HepG2 (cell line): Measurements from ENCODE around the gene GLDC. TPM values are rescaled to one million over a fixed set of nuclear protein-coding genes. Genes with fewer than 3 reads are reported as not detected.
A peak's percentile ranks its signal among the peaks of the same experiment; 100 is the strongest.

Experiments used
- KLF16 ChIP-seq, 2 experiments: sonication (generic) in 1 of 2; formaldehyde crosslinking in 1 of 2; IDR thresholded peaks; 2 replicates each; pipeline versions ENCODE4 v1.6.1 to v1.8.0; 2016 to 2023; ENCODE audit warnings: missing genetic modification reagents in 2 of 2, missing compliant biosample characterization in 1 of 2
- MAZ ChIP-seq, 2 experiments: sonication (generic) in 1 of 2; formaldehyde crosslinking in 1 of 2; IDR thresholded peaks; 2 replicates each; pipeline versions ENCODE4 v1.5.0 to v1.6.1; 2012 to 2020; ENCODE audit warnings: low read depth in 2 of 2, mild to moderate bottlenecking in 2 of 2, borderline replicate concordance in 1 of 2, improper control_type of control experiment in 1 of 2, low read length in 1 of 2, missing genetic modification reagents in 1 of 2, moderate library complexity in 1 of 2
- PHF8 ChIP-seq: sonication (generic); formaldehyde crosslinking; IDR thresholded peaks from 2 replicates; pipeline ENCODE4 v1.5.0; 2020; ENCODE audit warnings: missing genetic modification reagents
- POLR2AphosphoS5 ChIP-seq: IDR thresholded peaks from 2 replicates; pipeline ENCODE4 v1.6.1; 2012; ENCODE audit warnings: low read depth, low read length
- PRPF4 ChIP-seq: fragments of 200-400 bp; formaldehyde crosslinking; IDR thresholded peaks from 2 replicates; pipeline ENCODE4 v1.6.1; 2016; ENCODE audit warnings: low read length, low read depth; ENCODE audit not compliant: poor library complexity, severe bottlenecking
- SAFB2 ChIP-seq: sonication (generic); formaldehyde crosslinking; IDR thresholded peaks from 2 replicates; pipeline ENCODE4 v1.5.1; 2020; ENCODE audit warnings: missing genetic modification reagents, low read depth, mild to moderate bottlenecking, borderline replicate concordance
- SP1 ChIP-seq, 2 experiments: fragments of 450-650 bp in 1 of 2; sonication (generic) in 1 of 2; formaldehyde crosslinking in 1 of 2; IDR thresholded peaks; 2 replicates each; pipeline versions ENCODE4 v1.4.0 to v1.6.1; 2016 to 2020; ENCODE audit warnings: missing genetic modification reagents in 1 of 2
- SUZ12 ChIP-seq: fragments of 150-350 bp; IDR thresholded peaks from 2 replicates; pipeline ENCODE4 v1.6.1; 2014; ENCODE audit warnings: low read depth, low read length
- ZFP36L1 ChIP-seq: sonication (generic); formaldehyde crosslinking; IDR thresholded peaks from 2 replicates; pipeline ENCODE4 v1.8.0; 2022; ENCODE audit warnings: mild to moderate bottlenecking, missing genetic modification reagents, moderate library complexity
- ZKSCAN5 ChIP-seq: sonication (generic); formaldehyde crosslinking; IDR thresholded peaks from 2 replicates; pipeline ENCODE4 v1.5.1; 2020; ENCODE audit warnings: mild to moderate bottlenecking, missing genetic modification reagents
- polyA plus RNA-seq, 8 experiments: library from polyadenylated mRNA; depleted of rRNA in 3 of 8; stranded (reverse) in 7 of 8; unstranded in 1 of 8; fragments of >200 nt; fragmentation: Illumina TruSeq in 4 of 8; extraction: Trizol in 4 of 8; gene quantifications; 2 replicates each; pipeline versions ENCODE4 v1.2.1 to v1.2.3, GENCODE V29; 2011 to 2016; ENCODE audit warnings: low read depth in 4 of 8, missing spikeins in 1 of 8, mixed read lengths in 1 of 8; ENCODE audit not compliant: insufficient read depth in 1 of 8
- total RNA-seq, 5 experiments: library from RNA; depleted of rRNA; stranded (reverse); fragments of >200 nt; fragmentation: Illumina TruSeq; extraction: Trizol; gene quantifications; 2 replicates each; pipeline ENCODE4 v1.2.3, GENCODE V29; 2016; ENCODE audit warnings: low read depth in 1 of 5
- TF ChIP-seq, protein P1 (sequence below): IDR thresholded peaks from 2 replicates; pipeline ENCODE4 v1.4.0; 2020; ENCODE audit warnings: mild to moderate bottlenecking, missing genetic modification reagents
- TF ChIP-seq, protein P2 (sequence below): sonication (generic); formaldehyde crosslinking; IDR thresholded peaks from 2 replicates; pipeline ENCODE4 v1.4.0; 2020; ENCODE audit warnings: mild to moderate bottlenecking, missing genetic modification reagents
- TF ChIP-seq, protein P3 (sequence below): sonication (generic); formaldehyde crosslinking; IDR thresholded peaks from 2 replicates; pipeline ENCODE4 v1.5.0; 2020; ENCODE audit warnings: missing genetic modification reagents
- TF ChIP-seq, protein P4 (sequence below): sonication (generic); formaldehyde crosslinking; IDR thresholded peaks from 2 replicates; pipeline ENCODE4 v1.9.0; 2021; ENCODE audit warnings: missing genetic modification reagents, borderline replicate concordance

Gene GLDC
- total and polyA plus RNA-seq, 2 of the 13 experiments (the other 11 are each of a cell fraction or from before 2014, with no cell fraction given), result 59.3 to 115 TPM

DNA sequence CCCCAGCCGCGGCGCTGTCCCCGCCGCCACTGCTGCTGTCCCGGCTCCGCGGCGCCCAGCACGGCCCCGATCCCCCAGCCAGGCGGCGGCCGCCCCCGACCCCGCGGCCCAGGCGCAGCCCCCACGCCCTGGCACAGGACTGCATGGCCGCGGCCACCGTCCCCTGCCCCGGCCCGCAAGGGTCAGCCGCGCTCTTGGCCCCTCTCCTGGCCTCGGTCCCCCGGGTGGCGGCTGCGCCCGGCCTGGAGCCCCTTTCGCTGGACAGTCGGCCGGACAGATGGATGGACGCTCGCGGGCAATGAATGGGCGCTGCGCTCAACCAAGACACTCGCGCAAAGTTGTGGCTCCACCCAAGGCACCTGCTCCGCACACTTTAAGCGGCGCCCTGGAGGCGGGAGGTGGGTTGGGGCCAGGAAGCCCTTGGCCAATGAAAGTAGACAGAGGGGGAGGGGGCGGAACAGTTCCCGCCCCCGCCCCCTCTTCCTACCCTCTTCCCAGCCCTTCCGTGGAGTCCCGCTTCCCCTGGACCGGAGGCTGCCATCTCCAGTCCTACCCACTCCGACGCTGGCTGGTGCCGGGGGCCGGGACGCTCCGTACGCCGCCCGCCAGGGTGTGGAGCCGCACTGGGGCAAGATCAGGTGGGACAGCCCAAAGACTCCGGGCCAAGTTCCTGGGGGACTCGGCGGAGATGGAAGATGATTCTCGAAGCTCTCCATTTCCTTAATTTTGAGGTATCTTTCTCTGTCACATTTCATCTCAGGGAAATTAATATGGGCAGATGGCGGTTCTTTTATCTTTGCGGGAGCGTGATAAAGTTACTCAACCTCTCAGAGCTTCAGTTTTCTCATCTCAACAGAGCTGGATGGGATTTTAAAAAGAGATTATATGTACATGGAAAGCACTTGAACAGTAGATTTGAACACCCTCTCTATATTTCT lies at the start of gene GLDC (continued):
- TF ChIP-seq KLF16 (CRISPR knock-in tag; IDR thresholded peaks at IDR 0.05) (peak in 1 of 2 experiments; percentile 19; a peak in 1 of 4 replicates), PRPF4 (no peak), SAFB2 (peak; percentile 41; the same call in 1 of the 2 replicates), PHF8 (CRISPR knock-in tag) (peak; percentile 50), SUZ12 (no peak), POLR2AphosphoS5 (peak; percentile 85), ZKSCAN5 (CRISPR knock-in tag) (no peak), MAZ (IDR thresholded peaks at IDR 0.05; ENCODE audit: borderline replicate concordance, low read depth, low read length) (peak; percentile 30; the same call in 1 of the 2 replicates), MAZ (CRISPR knock-in tag; IDR thresholded peaks at IDR 0.05; ENCODE audit: low read depth) (no peak), SP1 (IDR thresholded peaks at IDR 0.05) (no peak), SP1 (CRISPR knock-in tag; IDR thresholded peaks at IDR 0.05) (peak; percentile 73), ZFP36L1 (CRISPR knock-in tag) (peak; percentile 65; the same call in 1 of the 2 replicates)
- TF ChIP-seq, protein P1, sequence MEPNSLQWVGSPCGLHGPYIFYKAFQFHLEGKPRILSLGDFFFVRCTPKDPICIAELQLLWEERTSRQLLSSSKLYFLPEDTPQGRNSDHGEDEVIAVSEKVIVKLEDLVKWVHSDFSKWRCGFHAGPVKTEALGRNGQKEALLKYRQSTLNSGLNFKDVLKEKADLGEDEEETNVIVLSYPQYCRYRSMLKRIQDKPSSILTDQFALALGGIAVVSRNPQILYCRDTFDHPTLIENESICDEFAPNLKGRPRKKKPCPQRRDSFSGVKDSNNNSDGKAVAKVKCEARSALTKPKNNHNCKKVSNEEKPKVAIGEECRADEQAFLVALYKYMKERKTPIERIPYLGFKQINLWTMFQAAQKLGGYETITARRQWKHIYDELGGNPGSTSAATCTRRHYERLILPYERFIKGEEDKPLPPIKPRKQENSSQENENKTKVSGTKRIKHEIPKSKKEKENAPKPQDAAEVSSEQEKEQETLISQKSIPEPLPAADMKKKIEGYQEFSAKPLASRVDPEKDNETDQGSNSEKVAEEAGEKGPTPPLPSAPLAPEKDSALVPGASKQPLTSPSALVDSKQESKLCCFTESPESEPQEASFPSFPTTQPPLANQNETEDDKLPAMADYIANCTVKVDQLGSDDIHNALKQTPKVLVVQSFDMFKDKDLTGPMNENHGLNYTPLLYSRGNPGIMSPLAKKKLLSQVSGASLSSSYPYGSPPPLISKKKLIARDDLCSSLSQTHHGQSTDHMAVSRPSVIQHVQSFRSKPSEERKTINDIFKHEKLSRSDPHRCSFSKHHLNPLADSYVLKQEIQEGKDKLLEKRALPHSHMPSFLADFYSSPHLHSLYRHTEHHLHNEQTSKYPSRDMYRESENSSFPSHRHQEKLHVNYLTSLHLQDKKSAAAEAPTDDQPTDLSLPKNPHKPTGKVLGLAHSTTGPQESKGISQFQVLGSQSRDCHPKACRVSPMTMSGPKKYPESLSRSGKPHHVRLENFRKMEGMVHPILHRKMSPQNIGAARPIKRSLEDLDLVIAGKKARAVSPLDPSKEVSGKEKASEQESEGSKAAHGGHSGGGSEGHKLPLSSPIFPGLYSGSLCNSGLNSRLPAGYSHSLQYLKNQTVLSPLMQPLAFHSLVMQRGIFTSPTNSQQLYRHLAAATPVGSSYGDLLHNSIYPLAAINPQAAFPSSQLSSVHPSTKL (CRISPR knock-in tag), result peak; percentile 59
- TF ChIP-seq, protein P2, sequence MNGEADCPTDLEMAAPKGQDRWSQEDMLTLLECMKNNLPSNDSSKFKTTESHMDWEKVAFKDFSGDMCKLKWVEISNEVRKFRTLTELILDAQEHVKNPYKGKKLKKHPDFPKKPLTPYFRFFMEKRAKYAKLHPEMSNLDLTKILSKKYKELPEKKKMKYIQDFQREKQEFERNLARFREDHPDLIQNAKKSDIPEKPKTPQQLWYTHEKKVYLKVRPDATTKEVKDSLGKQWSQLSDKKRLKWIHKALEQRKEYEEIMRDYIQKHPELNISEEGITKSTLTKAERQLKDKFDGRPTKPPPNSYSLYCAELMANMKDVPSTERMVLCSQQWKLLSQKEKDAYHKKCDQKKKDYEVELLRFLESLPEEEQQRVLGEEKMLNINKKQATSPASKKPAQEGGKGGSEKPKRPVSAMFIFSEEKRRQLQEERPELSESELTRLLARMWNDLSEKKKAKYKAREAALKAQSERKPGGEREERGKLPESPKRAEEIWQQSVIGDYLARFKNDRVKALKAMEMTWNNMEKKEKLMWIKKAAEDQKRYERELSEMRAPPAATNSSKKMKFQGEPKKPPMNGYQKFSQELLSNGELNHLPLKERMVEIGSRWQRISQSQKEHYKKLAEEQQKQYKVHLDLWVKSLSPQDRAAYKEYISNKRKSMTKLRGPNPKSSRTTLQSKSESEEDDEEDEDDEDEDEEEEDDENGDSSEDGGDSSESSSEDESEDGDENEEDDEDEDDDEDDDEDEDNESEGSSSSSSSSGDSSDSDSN (CRISPR knock-in tag), result peak; percentile 95
- TF ChIP-seq, protein P3, sequence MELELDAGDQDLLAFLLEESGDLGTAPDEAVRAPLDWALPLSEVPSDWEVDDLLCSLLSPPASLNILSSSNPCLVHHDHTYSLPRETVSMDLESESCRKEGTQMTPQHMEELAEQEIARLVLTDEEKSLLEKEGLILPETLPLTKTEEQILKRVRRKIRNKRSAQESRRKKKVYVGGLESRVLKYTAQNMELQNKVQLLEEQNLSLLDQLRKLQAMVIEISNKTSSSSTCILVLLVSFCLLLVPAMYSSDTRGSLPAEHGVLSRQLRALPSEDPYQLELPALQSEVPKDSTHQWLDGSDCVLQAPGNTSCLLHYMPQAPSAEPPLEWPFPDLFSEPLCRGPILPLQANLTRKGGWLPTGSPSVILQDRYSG (CRISPR knock-in tag), result peak; percentile 71; the same call in 1 of the 2 replicates
- TF ChIP-seq, protein P4, sequence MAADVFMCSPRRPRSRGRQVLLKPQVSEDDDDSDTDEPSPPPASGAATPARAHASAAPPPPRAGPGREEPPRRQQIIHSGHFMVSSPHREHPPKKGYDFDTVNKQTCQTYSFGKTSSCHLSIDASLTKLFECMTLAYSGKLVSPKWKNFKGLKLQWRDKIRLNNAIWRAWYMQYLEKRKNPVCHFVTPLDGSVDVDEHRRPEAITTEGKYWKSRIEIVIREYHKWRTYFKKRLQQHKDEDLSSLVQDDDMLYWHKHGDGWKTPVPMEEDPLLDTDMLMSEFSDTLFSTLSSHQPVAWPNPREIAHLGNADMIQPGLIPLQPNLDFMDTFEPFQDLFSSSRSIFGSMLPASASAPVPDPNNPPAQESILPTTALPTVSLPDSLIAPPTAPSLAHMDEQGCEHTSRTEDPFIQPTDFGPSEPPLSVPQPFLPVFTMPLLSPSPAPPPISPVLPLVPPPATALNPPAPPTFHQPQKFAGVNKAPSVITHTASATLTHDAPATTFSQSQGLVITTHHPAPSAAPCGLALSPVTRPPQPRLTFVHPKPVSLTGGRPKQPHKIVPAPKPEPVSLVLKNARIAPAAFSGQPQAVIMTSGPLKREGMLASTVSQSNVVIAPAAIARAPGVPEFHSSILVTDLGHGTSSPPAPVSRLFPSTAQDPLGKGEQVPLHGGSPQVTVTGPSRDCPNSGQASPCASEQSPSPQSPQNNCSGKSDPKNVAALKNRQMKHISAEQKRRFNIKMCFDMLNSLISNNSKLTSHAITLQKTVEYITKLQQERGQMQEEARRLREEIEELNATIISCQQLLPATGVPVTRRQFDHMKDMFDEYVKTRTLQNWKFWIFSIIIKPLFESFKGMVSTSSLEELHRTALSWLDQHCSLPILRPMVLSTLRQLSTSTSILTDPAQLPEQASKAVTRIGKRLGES (CRISPR knock-in tag), result no peak
